ENCODE measurements around the gene MAN1C1. TPM values are rescaled to one million over a fixed set of nuclear protein-coding genes. Genes with fewer than 3 reads are reported as not detected.

Gene MAN1C1
- total RNA-seq, 1 donor from 2014 or later, result 5.4 TPM

- no peak for TF ChIP-seq CTCF (IDR thresholded peaks at IDR 0.05; ENCODE audit: partially characterized antibody, unreplicated experiment)
- Mint-ChIP-seq H3K4me3 (ENCODE audit: unreplicated experiment) (no peak overlapping the region), H3K27me3 (ENCODE audit: unreplicated experiment) (peaks cover 5% of the 10 kb centered on the region), H3K9me3 (ENCODE audit: unreplicated experiment) (peaks cover 2% of the 10 kb centered on the region), H3K36me3 (ENCODE audit: unreplicated experiment) (no peaks in the 10 kb centered on the region), H3K4me1 (ENCODE audit: low read depth, unreplicated experiment) (no peaks in the 10 kb centered on the region), H3K27ac (ENCODE audit: unreplicated experiment) (no peak overlapping the region)
- DNase-seq, result no peak
Observed at GRCh38 chr1:25682059-25682601, 65.5 kb downstream of the MAN1C1 start.

GRCh38 chr1:25683177-25683576, 66.6 kb downstream of the MAN1C1 start:
- no peaks in the 10 kb centered on the region for H3K36me3 Mint-ChIP-seq (ENCODE audit: unreplicated experiment)

DNA sequence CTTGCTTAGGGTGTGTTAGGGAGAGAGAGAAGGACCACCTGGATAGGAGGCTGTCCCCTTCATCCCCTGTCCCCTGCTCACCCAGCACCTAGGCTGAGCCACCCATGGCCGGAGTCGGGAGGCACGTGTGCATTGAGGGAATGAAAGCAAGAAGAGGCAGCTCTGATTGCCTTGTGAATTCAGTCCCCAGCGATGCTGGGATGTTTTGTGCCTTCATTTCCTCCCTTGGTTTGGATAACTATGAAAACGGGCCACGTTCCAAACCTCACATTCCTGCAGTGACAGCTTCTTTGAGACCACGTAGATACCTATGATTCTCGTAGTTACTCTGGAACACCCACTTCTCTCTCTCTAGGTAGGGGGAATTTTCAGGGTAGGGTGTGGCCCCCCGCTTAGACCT, 67.1 kb downstream of the MAN1C1 start:
- Mint-ChIP-seq H3K27ac (ENCODE audit: unreplicated experiment) (no peak overlapping the region), H3K4me3 (ENCODE audit: unreplicated experiment) (no peak overlapping the region)

More at GRCh38 chr1:25683177-25683576, 66.6 kb downstream of the MAN1C1 start:
- no peak for DNase-seq
- TF ChIP-seq CTCF (IDR thresholded peaks at IDR 0.05; ENCODE audit: partially characterized antibody, unreplicated experiment), result no peak
- Mint-ChIP-seq H3K9me3 (ENCODE audit: unreplicated experiment) (peaks cover 2% of the 10 kb centered on the region), H3K27ac (ENCODE audit: unreplicated experiment) (no peak overlapping the region), H3K27me3 (ENCODE audit: unreplicated experiment) (peaks cover 5% of the 10 kb centered on the region), H3K4me3 (ENCODE audit: unreplicated experiment) (no peak overlapping the region), H3K4me1 (ENCODE audit: low read depth, unreplicated experiment) (no peaks in the 10 kb centered on the region)

GRCh38 chr1:25684216-25684965, 67.8 kb downstream of the MAN1C1 start:
- H3K27ac Mint-ChIP-seq (ENCODE audit: unreplicated experiment), result no peak overlapping the region
- H3K36me3 Mint-ChIP-seq (ENCODE audit: unreplicated experiment), result no peaks in the 10 kb centered on the region
- no peaks in the 10 kb centered on the region for H3K4me1 Mint-ChIP-seq (ENCODE audit: low read depth, unreplicated experiment)

More for the DNA sequence above, 67.1 kb downstream of the MAN1C1 start:
- H3K4me1 Mint-ChIP-seq (ENCODE audit: low read depth, unreplicated experiment), result no peaks in the 10 kb centered on the region
- no peak for DNase-seq
- peaks cover 2% of the 10 kb centered on the region for H3K9me3 Mint-ChIP-seq (ENCODE audit: unreplicated experiment)
- no peak for TF ChIP-seq CTCF (IDR thresholded peaks at IDR 0.05; ENCODE audit: partially characterized antibody, unreplicated experiment)
- H3K27me3 Mint-ChIP-seq (ENCODE audit: unreplicated experiment), result peaks cover 5% of the 10 kb centered on the region
- H3K36me3 Mint-ChIP-seq (ENCODE audit: unreplicated experiment), result no peaks in the 10 kb centered on the region

More at GRCh38 chr1:25684216-25684965, 67.8 kb downstream of the MAN1C1 start:
- H3K9me3 Mint-ChIP-seq (ENCODE audit: unreplicated experiment), result peaks cover 2% of the 10 kb centered on the region
- DNase-seq, result no peak
- no peak for TF ChIP-seq CTCF (IDR thresholded peaks at IDR 0.05; ENCODE audit: partially characterized antibody, unreplicated experiment)
- H3K4me3 Mint-ChIP-seq (ENCODE audit: unreplicated experiment), result no peak overlapping the region
- peaks cover 3% of the 10 kb centered on the region for H3K27me3 Mint-ChIP-seq (ENCODE audit: unreplicated experiment)
